Thyroid gland (tissue), 4 donors: Measurements from ENCODE around the gene DUSP28.

Experiments used
- CTCF ChIP-seq, 6 experiments: fragments of 200-600 bp in 3 of 6; fragments of 450-650 bp in 3 of 6; sonication (generic) in 3 of 6; IDR thresholded peaks; one replicate each; pipeline ENCODE4 v1.5.1; 2016 to 2019; ENCODE audit warnings: antibody characterized with exemption in 6 of 6, mild to moderate bottlenecking in 2 of 6, inconsistent platforms in 1 of 6, moderate library complexity in 1 of 6
- POLR2A ChIP-seq, 2 donors: fragments of 450-650 bp; IDR thresholded peaks; one replicate each; pipeline ENCODE4 v1.6.1; 2017; ENCODE audit warnings: antibody characterized with exemption in 2 of 2, mild to moderate bottlenecking in 2 of 2, moderate library complexity in 1 of 2

- TF ChIP-seq CTCF (IDR thresholded peaks at IDR 0.05) (no peak), POLR2A (IDR thresholded peaks at IDR 0.05) (no peak)
Measured at GRCh38 chr2:240567137-240567871, 7.1 kb downstream of the DUSP28 start.
